DMS79 treated with DMSO at 0.1 percent for 48 hours (cell line): ENCODE results near the gene NR2C1.
"Not testable (repeated sequence)": the region's sequence is repeated elsewhere in the genome, so short reads cannot be mapped to it uniquely, and the experiment has no call there.

Experiments used
- DNase-seq: peaks from one replicate; lab custom pipeline; 2025; lab: John Stamatoyannopoulos, UW

Gene NR2C1

GRCh38 chr12:95002754-95003153 is 70.7 kb downstream of the NR2C1 start:
- no peak for DNase-seq

- DNase-seq, result no peak
Observed at GRCh38 chr12:94998326-94998725, 75.1 kb downstream of the NR2C1 start.

DNA sequence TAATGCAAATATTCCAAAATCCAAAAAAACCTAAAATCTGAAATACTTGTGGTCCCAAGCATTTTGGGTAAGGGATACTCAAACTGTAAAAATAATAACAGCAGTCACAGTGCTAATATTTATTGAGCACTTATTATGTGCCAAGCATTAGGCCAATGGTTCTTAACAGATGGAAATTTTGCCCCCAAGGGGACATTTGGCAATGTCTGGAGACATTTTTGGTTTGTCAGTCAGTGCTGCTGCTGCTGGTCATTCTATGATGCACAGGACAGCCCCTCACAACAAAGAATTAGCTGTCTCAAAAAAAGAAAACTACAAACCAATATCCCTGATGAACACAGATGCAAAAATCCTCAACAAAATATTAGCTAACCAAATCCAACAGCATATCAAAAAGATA is 75.7 kb downstream of the NR2C1 start:
- no peak for DNase-seq

DNA sequence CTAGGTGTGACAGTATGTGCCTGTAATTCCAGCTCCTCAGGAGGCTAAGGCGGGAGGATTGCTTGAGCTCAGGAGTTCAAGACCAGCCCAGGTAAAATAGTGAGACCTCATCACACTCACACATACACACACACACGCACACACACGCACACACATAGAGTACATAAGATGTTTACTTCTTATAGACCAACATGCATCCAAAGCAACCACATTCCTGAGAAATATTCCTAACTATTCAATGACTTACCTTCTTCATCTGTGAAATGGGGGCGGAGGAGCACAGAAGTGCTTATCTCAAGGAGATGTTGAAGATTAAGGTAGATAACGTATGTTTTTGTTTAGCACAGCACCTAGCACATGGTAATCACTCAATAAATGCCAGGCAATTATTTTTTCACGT is 76.4 kb downstream of the NR2C1 start:
- no peak for DNase-seq

DNA sequence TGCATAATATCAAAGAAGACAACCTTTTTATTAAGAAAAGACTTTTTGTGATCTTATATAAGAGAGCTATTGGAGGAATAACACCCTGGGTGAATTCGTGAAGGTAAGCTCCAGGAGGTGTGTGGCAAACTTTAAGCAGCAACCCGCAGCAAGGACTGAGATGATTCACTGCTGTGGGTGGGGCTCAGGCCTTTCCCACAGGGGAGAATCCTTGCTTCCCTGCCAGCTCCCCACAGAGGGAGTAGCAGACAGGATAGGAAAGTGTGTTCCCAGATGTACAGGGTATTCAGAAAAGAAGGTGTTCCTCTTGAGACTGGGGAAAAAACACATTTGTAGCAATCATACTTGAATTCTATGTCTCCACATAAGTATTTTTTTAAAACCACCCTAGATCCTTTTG is 79.1 kb downstream of the NR2C1 start:
- DNase-seq, result no peak

DNA sequence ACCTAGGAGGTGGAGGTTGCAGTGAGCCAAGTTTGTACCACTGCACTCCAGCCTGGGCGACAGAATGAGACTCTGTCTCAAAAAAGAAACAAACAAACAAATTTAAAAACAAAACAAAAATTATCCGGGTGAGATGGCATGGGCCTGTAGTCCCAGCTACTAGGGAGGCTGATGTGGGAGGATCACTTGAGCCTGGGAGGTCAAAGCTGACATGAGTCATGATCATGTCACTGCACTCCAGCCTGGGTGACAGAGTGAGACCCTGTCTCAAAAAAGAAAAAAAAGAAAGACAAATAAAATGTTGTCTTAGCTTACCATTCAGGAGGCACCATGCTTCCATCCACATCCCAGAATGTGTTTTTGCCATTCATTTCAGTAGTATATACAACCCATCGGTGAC is 79.6 kb downstream of the NR2C1 start:
- not testable (repeated sequence) for DNase-seq

DNA sequence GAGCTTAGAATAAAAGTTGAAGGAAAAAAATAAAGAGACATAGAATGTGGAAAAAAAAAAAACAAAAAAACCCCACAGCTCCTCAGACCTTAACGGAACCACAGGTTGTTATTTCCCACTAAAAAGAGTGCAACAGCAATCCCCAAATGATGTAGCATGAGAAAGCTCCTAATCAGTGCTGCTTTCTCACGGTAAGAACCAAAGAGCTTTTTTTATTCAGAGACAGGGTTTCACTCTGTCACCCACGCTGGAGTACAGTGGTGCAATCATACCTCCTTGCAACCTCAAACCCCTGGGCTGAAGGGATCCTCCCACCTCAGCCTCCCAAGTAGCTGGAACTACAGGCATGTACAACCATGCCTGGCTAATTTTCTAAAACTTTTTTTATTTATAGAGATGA is 83.2 kb downstream of the NR2C1 start:
- no peak for DNase-seq

GRCh38 chr12:94988471-94988870 is 84.9 kb downstream of the NR2C1 start:
- DNase-seq, result no peak

GRCh38 chr12:94987801-94988200 is 85.6 kb downstream of the NR2C1 start:
- DNase-seq, result no peak

DNA sequence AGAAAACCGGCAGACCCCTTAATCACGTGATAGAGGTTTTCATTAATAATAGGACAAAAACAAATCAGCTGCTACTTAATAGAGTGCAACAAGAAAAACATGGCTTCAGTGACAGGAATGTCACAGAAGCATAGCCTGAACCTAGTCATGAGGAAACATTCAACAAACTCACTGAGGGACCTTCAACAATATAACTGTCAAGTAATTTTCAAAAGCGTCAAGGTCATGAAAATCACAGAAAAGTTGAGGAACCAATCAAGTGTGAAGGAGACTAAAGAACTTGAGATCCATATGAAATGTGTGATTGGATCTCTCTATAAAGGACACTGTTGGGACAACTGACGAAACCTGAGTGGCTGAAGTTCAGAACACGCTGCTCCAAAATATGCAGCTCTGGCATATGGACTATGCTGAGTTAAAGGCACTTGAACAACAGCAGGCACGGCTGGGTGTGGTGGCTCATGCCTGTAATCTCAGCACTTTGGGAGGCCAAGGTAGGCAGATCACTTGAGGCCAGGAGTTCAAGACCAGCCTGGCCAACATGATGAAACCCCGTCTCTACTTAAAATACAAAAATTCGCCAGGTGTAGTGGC is 86.2 kb downstream of the NR2C1 start:
- no peak for DNase-seq

- not testable (repeated sequence) for DNase-seq
Observed at GRCh38 chr12:94985099-94985498, 88.3 kb downstream of the NR2C1 start.

- DNase-seq, result no peak
Observed at GRCh38 chr12:94983321-94983720, 90.1 kb downstream of the NR2C1 start.

- DNase-seq, result no peak
Observed at GRCh38 chr12:94982456-94982855, 91.0 kb downstream of the NR2C1 start.

DNA sequence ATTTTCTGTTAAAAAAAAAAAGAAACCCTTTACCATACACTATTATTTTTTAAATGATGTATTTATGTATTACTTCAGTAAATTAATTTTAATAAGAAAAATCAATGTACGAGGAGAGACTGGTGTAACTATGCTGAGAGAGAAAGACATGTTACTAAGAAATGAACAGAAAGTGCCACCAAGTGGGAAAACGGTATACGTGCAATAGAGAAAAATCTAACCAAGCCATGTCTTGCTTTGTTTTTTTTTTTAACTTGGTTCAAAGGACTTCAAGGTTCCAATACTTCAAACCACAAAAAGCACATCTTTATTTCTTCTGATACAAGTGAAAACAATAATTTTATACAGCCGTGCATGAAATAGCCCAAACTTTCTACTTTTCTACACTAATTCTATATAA is 92.8 kb downstream of the NR2C1 start:
- peak; percentile 4 for DNase-seq

DNA sequence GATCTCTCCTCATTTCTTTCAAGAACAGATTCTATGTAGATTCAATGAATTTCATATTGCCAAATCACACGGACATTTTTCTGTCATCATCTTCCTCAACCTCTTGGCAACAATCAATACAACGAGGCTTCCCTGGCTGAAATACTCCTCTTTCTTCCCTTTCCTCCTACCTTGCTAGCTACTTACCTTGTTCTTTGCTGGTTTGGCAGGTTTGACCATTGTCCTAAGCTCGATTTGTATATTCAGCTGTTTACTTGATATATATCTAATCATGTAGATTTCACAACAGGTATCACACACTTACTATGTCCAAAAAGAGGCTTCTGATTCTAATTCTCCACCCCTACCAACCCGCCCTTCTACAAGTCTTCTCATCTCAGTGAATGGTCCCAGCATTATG is 93.5 kb downstream of the NR2C1 start:
- no peak for DNase-seq

DNA sequence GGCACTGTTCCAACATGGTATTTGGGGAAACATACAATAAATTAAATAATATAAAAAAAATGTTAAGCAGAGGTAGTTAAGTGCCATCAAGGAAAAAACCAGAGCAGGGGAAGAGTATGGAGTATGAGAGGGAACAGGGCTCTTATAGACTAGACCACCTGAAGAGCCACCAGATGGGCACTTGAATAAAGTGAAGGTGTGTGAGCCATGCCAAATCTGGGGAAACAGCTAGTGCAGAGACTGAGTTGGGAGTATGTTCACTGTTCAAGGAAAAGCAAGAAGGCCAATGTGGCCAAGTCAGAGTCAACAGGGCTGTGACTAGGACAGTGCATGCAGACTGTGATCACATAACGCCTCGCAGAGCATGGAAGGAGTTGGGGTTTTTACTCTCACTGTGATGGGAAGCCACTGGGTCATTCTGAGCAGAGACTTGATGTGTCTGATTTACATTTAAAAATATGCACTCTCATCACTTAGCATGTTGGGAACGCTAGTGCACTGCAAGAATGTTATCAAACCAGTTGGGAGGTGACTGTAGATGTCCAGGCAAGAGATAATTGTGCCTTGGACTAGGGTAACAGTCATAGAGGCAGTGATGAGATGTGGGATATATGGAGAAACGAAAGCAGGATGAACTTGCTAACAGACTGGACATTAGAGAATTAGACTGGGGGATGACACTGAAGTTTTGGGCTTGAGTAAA is 95.5 kb downstream of the NR2C1 start:
- DNase-seq, result peak; percentile 67

- no peak for DNase-seq
Observed at GRCh38 chr12:94973221-94973620, 100.2 kb downstream of the NR2C1 start.

GRCh38 chr12:94972795-94973194 is 100.6 kb downstream of the NR2C1 start:
- no peak for DNase-seq

DNA sequence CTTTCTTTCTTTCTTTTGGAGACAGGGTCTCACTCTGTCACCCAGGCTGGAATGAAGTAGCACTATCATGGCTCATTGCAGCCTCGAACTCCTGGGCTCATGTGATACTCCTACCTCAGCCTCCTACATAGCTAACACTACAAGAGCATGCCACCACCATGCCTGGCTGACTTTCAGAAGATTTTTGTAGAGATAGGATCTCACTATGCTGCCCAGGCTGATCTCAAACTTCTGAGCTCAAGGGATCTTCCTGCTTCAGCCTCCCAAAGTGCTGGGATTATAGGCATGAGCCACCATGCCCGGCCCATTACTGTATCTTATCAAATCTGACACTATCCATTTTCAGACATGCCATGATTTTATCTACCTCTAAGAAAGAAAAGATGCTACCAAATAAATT is 101.5 kb downstream of the NR2C1 start:
- DNase-seq, result no peak

DNA sequence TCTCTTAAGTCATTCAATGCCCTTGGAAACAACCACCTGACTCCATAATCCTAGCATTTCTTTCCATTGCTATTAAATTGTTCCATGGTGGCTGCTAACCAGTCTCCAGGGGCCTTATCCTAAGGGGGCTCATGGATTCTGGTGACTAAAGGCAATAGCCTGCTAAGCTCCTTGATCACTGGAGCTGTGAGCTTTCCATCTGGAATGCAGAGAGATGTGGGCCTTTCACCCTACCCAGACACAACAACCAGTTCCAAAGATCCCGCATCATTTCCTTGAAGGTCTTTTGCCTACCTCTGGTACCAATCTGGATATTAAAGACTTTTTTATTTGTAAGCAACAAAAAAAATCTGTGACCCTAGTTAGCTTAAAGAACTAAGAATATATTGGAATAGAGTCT is 102.9 kb downstream of the NR2C1 start:
- no peak for DNase-seq
